Aorta (tissue), 5 donors: ENCODE data around the gene KIF9. TPM values are rescaled to one million over a fixed set of nuclear protein-coding genes. Genes with fewer than 3 reads are reported as not detected.
A peak's percentile ranks its signal among the peaks of the same experiment; 100 is the strongest.
"Not testable (repeated sequence)": the region's sequence is repeated elsewhere in the genome, so short reads cannot be mapped to it uniquely, and the experiment has no call there.

Experiments used
- ATAC-seq: fragments of 200-7000 bp; cut with Tn5 transposase; one replicate; pipeline ENCODE4 v1.9.1; 2022; ENCODE audit warnings: moderate library complexity; ENCODE audit not compliant: low FRiP score
- DNase-seq, 2 donors: peaks; one replicate each; pipeline ENCODE4 v3.0.0-alpha.2; 2020
- H3K27ac ChIP-seq, 2 donors: one replicate each; pipeline ENCODE4 v1.5.1; 2013; ENCODE audit warnings: low read length in 2 of 2, mild to moderate bottlenecking in 2 of 2, moderate library complexity in 2 of 2, control low read depth in 1 of 2, inconsistent platforms in 1 of 2, low read depth in 1 of 2
- H3K27me3 ChIP-seq, 2 donors: one replicate each; pipeline ENCODE4 v1.6.1; 2013; ENCODE audit warnings: control low read depth in 1 of 2, low read length in 1 of 2, mild to moderate bottlenecking in 1 of 2, moderate library complexity in 1 of 2; ENCODE audit not compliant: insufficient read depth in 2 of 2, control insufficient read depth in 1 of 2
- H3K36me3 ChIP-seq, 2 donors: one replicate each; pipeline ENCODE4 v1.6.1; 2013; ENCODE audit warnings: control low read depth in 1 of 2, low read length in 1 of 2, mild to moderate bottlenecking in 1 of 2; ENCODE audit not compliant: insufficient read depth in 2 of 2, control insufficient read depth in 1 of 2
- H3K4me1 ChIP-seq, 2 donors: one replicate each; pipeline ENCODE4 v1.6.1; 2013; ENCODE audit warnings: low read length in 2 of 2, control low read depth in 1 of 2, mild to moderate bottlenecking in 1 of 2, moderate library complexity in 1 of 2; ENCODE audit not compliant: insufficient read depth in 2 of 2, control insufficient read depth in 1 of 2
- H3K4me3 ChIP-seq, 2 donors: one replicate each; pipeline ENCODE4 v1.5.1; 2013; ENCODE audit warnings: low read length in 2 of 2, control low read depth in 1 of 2, mild to moderate bottlenecking in 1 of 2
- H3K9me3 ChIP-seq: one replicate; pipeline ENCODE4 v1.6.1; 2013; ENCODE audit warnings: mild to moderate bottlenecking, low read length; ENCODE audit not compliant: control insufficient read depth
- WGBS, 2 donors: extraction: QIAGEN DNeasy Blood & Tissue Kit; methylation state at CpG; one replicate each; pipeline ENCODE4 v1.1.7; 2013; 5-methylcytosine and 5-hydroxymethylcytosine counted together
- intact Hi-C, 2 donors: fragments of 100-400 bp; cut with DNase I; formaldehyde crosslinking; loops; one replicate each; pipeline versions ENCODE4 v1.14.2 to v1.15.0; 2022
- polyA plus RNA-seq, 2 donors: library from polyadenylated mRNA; stranded (reverse); fragments of 200-250 nt; gene quantifications; one replicate each; pipeline ENCODE4 v1.2.3, GENCODE V29; 2013
- total RNA-seq, 2 donors: library from RNA; stranded (reverse); fragmentation: NEBNext Ultra II Directional; extraction: Animal tissue kit (Norgen Biotek cat#: 25700); gene quantifications; one replicate each; pipeline ENCODE4 v1.2.1, GENCODE V29; 2021
- donor health status: healthy with polysubstance abuse.
- donor health status: Bipolar disorder and iron deficiency.
- donor health status: DM: no; HTN: no; CAD: no.
- donor health status: DM: no; HTN: no; CAD: no.
- donor health status: DM: yes; HTN: yes; CAD: no.

The KIF9 gene
- total and polyA plus RNA-seq, 4 donors: 6.5 to 14.4 (median 10.1) TPM

DNA sequence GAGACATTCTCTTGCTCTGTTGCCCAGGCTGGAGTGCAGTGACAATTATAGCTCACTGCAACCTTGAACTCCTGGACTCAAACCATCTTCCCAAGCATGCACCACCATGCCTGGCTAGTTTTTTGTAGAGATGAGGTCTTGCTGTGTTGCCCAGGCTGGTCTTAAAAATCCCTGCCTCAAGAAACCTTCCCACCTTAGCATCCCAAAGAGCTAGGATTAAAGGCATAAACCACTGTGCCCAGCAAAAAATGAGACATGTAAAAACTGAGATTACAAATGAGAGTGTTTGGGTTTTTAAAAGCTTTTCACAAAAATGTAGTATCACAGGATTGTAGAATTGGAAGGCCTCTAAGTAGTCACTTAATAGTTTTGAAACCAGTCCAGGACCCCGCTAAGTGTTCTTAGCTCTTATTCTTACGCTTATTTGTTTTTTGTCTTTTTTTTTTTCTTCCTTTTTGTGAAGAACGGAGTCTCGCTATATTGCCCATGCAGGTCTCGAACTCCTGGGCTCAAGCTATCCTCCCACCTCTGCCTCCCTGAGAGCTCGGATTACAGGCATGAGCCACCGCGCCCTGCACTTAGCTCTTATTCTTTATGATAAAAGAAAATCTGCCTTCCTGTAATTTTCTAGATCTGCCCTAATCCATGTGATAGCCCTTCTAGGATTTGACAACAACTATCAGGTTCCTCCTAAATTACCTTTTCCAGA is 31.6 kb upstream of the KIF9 start:
- H3K4me1 ChIP-seq: peaks cover 0 to 2% of the 10 kb centered on the region in 2 donors
- H3K9me3 ChIP-seq: no peaks in the 10 kb centered on the region
- intact Hi-C loops: no loop called here
- no peak for ATAC-seq
- no peak overlapping the region for H3K27ac ChIP-seq
- no peak for DNase-seq
- H3K36me3 ChIP-seq: no peaks in the 10 kb centered on the region
- H3K27me3 ChIP-seq: no peaks in the 10 kb centered on the region
- H3K4me3 ChIP-seq: no peak overlapping the region
- WGBS, 2 donors: 96% methylated on average over 8 of the region's 8 CpGs

- no peaks in the 10 kb centered on the region for H3K36me3 ChIP-seq
- DNase-seq (no peak), ATAC-seq (no peak)
- H3K27ac ChIP-seq: no peak overlapping the region
- intact Hi-C loops: no loop called here
- no peaks in the 10 kb centered on the region for H3K9me3 ChIP-seq
- H3K4me3 ChIP-seq: no peak overlapping the region
- no peaks in the 10 kb centered on the region for H3K27me3 ChIP-seq
- peaks cover 0 to 2% of the 10 kb centered on the region in 2 donors for H3K4me1 ChIP-seq
- WGBS, 2 donors: 84% methylated on average over 1 of the region's 1 CpG
These were observed 30.9 kb upstream of the KIF9 start for GRCh38 chr3:47313341-47314055.

- Histone ChIP-seq H3K4me1 (peaks cover 0 to 2% of the 10 kb centered on the region in 2 donors), H3K9me3 (no peaks in the 10 kb centered on the region), H3K27ac (peak overlapping the region; percentile 43 to 92), H3K27me3 (no peaks in the 10 kb centered on the region), H3K4me3 (no peak overlapping the region), H3K36me3 (no peaks in the 10 kb centered on the region)
- ATAC-seq (no peak), DNase-seq (no peak)
- intact Hi-C loops: no loop called here
- WGBS, 2 donors: 68 to 70% methylated on average over 4 of the region's 4 CpGs
These were observed 27.8 kb upstream of the KIF9 start for GRCh38 chr3:47310391-47310790.

DNA sequence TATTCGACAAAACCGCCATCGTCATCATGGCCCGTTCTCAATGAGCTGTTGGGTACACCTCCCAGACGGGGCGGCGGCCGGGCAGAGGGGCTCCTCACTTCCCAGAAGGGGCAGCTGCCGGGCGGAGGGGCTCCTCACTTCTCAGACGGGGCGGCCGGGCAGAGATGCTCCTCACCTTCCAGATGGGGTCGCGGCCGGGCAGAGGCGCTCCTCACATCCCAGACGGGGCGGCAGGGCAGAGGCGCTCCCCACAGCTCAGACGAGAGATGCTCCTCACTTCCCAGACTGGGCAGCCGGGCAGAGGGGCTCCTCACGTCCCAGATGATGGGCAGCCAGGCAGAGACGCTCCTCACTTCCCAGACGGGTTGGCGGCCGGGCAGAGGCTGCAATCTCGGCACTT is 26.6 kb upstream of the KIF9 start:
- H3K27me3 ChIP-seq, H3K4me3 ChIP-seq, H3K4me1 ChIP-seq, H3K27ac ChIP-seq, H3K9me3 ChIP-seq, DNase-seq, ATAC-seq, H3K36me3 ChIP-seq, intact Hi-C loops: not testable (repeated sequence)
- WGBS, 2 donors: 97 to 98% methylated on average over 26 to 28 of the region's 28 CpGs

DNA sequence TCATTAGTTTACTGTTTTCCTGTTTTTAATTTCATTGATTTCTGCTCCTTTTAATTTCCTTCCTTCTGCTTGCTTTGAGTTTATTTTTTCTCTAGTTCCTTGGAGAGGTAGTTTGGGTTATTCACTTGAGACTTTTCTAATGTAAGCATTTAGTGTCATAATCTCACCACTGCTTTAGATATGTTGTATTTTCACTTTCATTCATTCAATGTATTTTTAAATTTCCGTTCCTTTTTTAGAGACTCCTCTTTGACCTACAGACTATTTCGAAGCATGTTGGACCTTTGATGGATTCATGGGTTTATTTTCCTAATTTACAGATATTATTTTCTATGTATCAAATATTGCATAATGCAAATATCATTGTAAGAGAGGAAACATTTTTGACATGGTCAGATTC is 23.4 kb upstream of the KIF9 start:
- peaks cover 0 to 2% of the 10 kb centered on the region in 2 donors for H3K4me1 ChIP-seq
- WGBS, 2 donors: 74 to 75% methylated on average over 2 of the region's 2 CpGs
- no peak overlapping the region for H3K27ac ChIP-seq
- no peaks in the 10 kb centered on the region for H3K27me3 ChIP-seq
- intact Hi-C loops: no loop called here
- H3K4me3 ChIP-seq: no peak overlapping the region
- H3K36me3 ChIP-seq: no peaks in the 10 kb centered on the region
- no peak for ATAC-seq
- DNase-seq: no peak
- no peaks in the 10 kb centered on the region for H3K9me3 ChIP-seq

GRCh38 chr3:47301456-47301855 is 18.9 kb upstream of the KIF9 start:
- intact Hi-C loops: no loop called here
- no peaks in the 10 kb centered on the region for H3K27me3 ChIP-seq
- ATAC-seq: no peak
- no peaks in the 10 kb centered on the region for H3K9me3 ChIP-seq
- no peak overlapping the region for H3K27ac ChIP-seq
- no peaks in the 10 kb centered on the region for H3K36me3 ChIP-seq
- H3K4me3 ChIP-seq: no peak overlapping the region
- no peaks in the 10 kb centered on the region for H3K4me1 ChIP-seq
- no peak for DNase-seq

- H3K9me3 ChIP-seq: no peaks in the 10 kb centered on the region
- ATAC-seq (no peak), DNase-seq (no peak)
- WGBS, 2 donors: 69% methylated on average over 9 of the region's 9 CpGs
- H3K4me1 ChIP-seq: no peaks in the 10 kb centered on the region
- no peaks in the 10 kb centered on the region for H3K27me3 ChIP-seq
- H3K27ac ChIP-seq: no peak overlapping the region
- H3K36me3 ChIP-seq: no peaks in the 10 kb centered on the region
- H3K4me3 ChIP-seq: no peak overlapping the region
- intact Hi-C loops: no loop called here
These were observed 17.1 kb upstream of the KIF9 start for GRCh38 chr3:47299381-47300318.

DNA sequence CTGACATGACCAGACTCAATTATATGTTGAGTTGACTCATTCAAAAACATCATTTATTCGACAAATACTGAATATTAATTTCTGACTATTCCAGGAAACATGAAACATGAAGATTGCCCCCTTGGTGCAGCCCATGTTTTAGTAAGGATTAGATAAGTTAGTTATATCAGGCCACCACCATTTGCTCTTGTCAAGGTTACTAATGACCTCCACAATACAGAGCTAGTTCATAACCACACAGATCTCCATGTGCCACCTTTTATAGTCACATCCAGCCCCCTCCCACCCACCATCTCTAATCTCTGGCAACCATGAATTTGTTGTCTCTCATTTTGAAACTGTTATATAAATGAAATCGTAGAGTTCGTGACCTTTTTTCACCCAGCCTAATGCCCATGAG is 15.8 kb upstream of the KIF9 start:
- Histone ChIP-seq H3K27me3 (no peaks in the 10 kb centered on the region), H3K9me3 (no peaks in the 10 kb centered on the region), H3K4me1 (peaks cover 0 to 3% of the 10 kb centered on the region in 2 donors), H3K27ac (no peak overlapping the region), H3K36me3 (no peaks in the 10 kb centered on the region), H3K4me3 (no peak overlapping the region)
- DNase-seq (no peak), ATAC-seq (no peak)
- intact Hi-C loops: no loop called here
- WGBS, 2 donors: 91 to 95% methylated on average over 3 of the region's 3 CpGs
